Measurements from ENCODE around the gene OAF. TPM values are rescaled to one million over a fixed set of nuclear protein-coding genes. Genes with fewer than 3 reads are reported as not detected.

OAF gene
- total RNA-seq, 2 experiments from 2014 or later, result 3.1 to 3.2 TPM

GRCh38 chr11:120238968-120239620 is 28.3 kb downstream of the OAF start:
- H3K4me3 ChIP-seq (ENCODE audit: low read length), result no peak overlapping the region
- ChIA-PET POLR2A (no interaction called here), CTCF (no interaction called here)
- Mint-ChIP-seq H3K27me3 (peaks cover 79% of the 10 kb centered on the region), H3K4me1 (ENCODE audit: low read depth) (no peaks in the 10 kb centered on the region), H3K4me3 (no peak overlapping the region), H3K36me3 (ENCODE audit: low read depth) (no peaks in the 10 kb centered on the region), H3K27ac (no peak overlapping the region), H3K9me3 (no peaks in the 10 kb centered on the region)
- intact Hi-C loops (cut with DNase I, micrococcal nuclease), result no loop called here
- H3K4me1 ChIP-seq (ENCODE audit: insufficient read depth, low read length), result no peaks in the 10 kb centered on the region
- ATAC-seq (ENCODE audit: poor library complexity), result no peak
- peaks cover 28 to 57% of the 10 kb centered on the region in 2 experiments for H3K27me3 ChIP-seq (ENCODE audit: control insufficient read depth in 1 of 2, insufficient read depth in 2 of 2, low read length in 2 of 2)
- no peak for TF ChIP-seq CTCF (IDR thresholded peaks at IDR 0.05)
- no peak for DNase-seq
- H3K36me3 ChIP-seq (ENCODE audit: insufficient read depth, low read length), result no peaks in the 10 kb centered on the region
- peaks cover 0 to 7% of the 10 kb centered on the region in 2 experiments for H3K9me3 ChIP-seq (ENCODE audit: control insufficient read depth in 1 of 2, insufficient read depth in 1 of 2, low read length in 2 of 2)
- H3K27ac ChIP-seq (ENCODE audit: low read depth in 1 of 2, low read length in 2 of 2), result no peak overlapping the region

DNA sequence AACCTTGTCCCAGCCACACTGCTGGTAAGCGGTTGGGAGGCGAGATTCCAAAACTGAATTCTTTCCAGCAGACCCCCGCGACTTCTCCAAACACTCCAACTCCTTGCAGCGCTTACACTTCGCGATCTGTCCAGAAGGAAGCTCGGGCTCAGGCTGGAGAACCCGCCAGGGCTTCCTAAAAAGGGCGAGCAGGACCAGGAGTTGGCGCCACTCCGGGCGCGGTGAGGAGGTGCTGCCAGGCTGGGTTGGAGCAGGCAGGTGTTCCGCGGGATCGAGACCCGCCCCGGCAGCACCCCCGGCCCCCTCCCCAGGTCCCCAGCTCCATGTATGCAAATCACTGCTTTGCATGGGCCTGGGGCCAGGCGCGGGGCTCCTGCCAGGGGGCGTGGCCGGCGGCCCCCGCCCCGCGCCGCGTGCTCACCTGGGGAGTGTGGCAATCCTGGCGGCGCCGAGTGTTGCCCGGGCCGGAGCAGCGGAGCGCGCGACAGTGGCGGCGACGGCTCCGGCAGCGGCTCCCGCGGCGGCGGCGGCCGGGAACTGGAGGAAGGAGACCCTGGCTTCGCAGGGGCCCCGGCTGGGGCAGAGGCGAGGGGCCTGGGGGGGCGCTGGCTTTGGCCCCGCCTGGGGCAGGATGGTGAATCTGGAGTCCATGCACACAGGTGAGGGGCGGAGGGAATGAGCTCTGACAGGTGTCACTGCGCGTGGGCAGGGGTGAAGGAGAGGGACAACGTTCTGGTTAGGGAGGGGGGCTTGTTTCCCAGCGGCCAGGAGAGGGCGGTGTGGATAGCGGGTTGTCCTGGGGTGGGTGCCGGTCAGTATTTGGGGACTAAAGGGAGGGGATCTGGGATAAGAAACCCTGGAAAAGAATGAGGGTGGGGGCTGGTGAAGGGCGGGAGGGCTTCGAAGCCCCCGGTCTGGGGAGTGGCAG is 29.1 kb downstream of the OAF start, which contains the start of gene POU2F3:
POU2F3 (plus strand) TSS at position 428 of the 928 bp plus-strand sequence; CDS start at position 632, 204 bp downstream.
- POLR2A ChIA-PET, result no interaction called here

DNA sequence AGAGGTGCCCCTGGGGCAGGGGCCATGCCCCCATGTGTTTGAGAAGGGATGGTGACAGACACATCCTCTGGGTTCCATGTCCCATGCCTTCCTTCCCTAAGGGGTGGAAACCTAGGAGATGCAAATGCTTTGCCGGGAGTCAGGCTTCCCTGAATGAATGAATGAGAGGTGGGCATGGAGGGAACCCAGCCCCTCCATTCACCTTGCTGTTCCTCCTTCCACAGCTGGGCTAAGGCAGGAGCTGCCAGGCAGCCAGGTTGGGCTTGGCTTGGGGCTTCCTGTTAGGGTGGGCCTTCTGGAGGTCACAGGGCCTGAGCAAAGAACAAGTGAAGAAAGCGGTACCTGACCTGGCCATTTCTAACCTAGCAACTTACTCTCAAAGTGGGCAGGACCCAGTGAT is 30.0 kb downstream of the OAF start:
- no peak for ATAC-seq (ENCODE audit: poor library complexity)

More for the DNA sequence above, 29.1 kb downstream of the OAF start, which contains the start of gene POU2F3:
- Histone ChIP-seq H3K27me3 (ENCODE audit: control insufficient read depth in 1 of 2, insufficient read depth in 2 of 2, low read length in 2 of 2) (peaks cover 28 to 50% of the 10 kb centered on the region in 2 experiments), H3K4me3 (ENCODE audit: low read length) (no peak within 1 kb of the TSS), H3K9me3 (ENCODE audit: control insufficient read depth in 1 of 2, insufficient read depth in 1 of 2, low read length in 2 of 2) (peaks cover 0 to 7% of the 10 kb centered on the region in 2 experiments), H3K27ac (ENCODE audit: low read depth in 1 of 2, low read length in 2 of 2) (no peak within 1 kb of the TSS), H3K4me1 (ENCODE audit: insufficient read depth, low read length) (no peaks in the 10 kb centered on the region), H3K36me3 (ENCODE audit: insufficient read depth, low read length) (no peaks in the 10 kb centered on the region)
- intact Hi-C loops (cut with DNase I, micrococcal nuclease), result no loop called here
- ATAC-seq (ENCODE audit: poor library complexity) (no peak), DNase-seq (no peak)
- H3K27ac Mint-ChIP-seq, result no peak within 1 kb of the TSS
- TF ChIP-seq CTCF (IDR thresholded peaks at IDR 0.05), result no peak
- no peaks in the 10 kb centered on the region for H3K9me3 Mint-ChIP-seq
- no peaks in the 10 kb centered on the region for H3K36me3 Mint-ChIP-seq (ENCODE audit: low read depth)
- no peaks in the 10 kb centered on the region for H3K4me1 Mint-ChIP-seq (ENCODE audit: low read depth)
- peaks cover 79% of the 10 kb centered on the region for H3K27me3 Mint-ChIP-seq
- no peak within 1 kb of the TSS for H3K4me3 Mint-ChIP-seq
- CTCF ChIA-PET, result no interaction called here

More for the DNA sequence above, 30.0 kb downstream of the OAF start:
- Histone ChIP-seq H3K9me3 (ENCODE audit: control insufficient read depth in 1 of 2, insufficient read depth in 1 of 2, low read length in 2 of 2) (peaks cover 0 to 7% of the 10 kb centered on the region in 2 experiments), H3K36me3 (ENCODE audit: insufficient read depth, low read length) (no peaks in the 10 kb centered on the region), H3K4me1 (ENCODE audit: insufficient read depth, low read length) (no peaks in the 10 kb centered on the region), H3K27me3 (ENCODE audit: control insufficient read depth in 1 of 2, insufficient read depth in 2 of 2, low read length in 2 of 2) (peaks cover 31 to 50% of the 10 kb centered on the region in 2 experiments), H3K4me3 (ENCODE audit: low read length) (no peak overlapping the region), H3K27ac (ENCODE audit: low read depth in 1 of 2, low read length in 2 of 2) (no peak overlapping the region)
- Mint-ChIP-seq H3K27ac (no peak overlapping the region), H3K27me3 (peaks cover 80% of the 10 kb centered on the region), H3K4me3 (no peak overlapping the region), H3K9me3 (no peaks in the 10 kb centered on the region), H3K4me1 (ENCODE audit: low read depth) (no peaks in the 10 kb centered on the region), H3K36me3 (ENCODE audit: low read depth) (no peaks in the 10 kb centered on the region)
- CTCF ChIA-PET, result no interaction called here
- POLR2A ChIA-PET, result no interaction called here
- no peak for TF ChIP-seq CTCF (IDR thresholded peaks at IDR 0.05)
- intact Hi-C loops (cut with DNase I, micrococcal nuclease), result no loop called here
- DNase-seq, result no peak
